ENCODE measurements around the gene CAMK2B. TPM values are rescaled to one million over a fixed set of nuclear protein-coding genes. Genes with fewer than 3 reads are reported as not detected.

CAMK2B gene
- total and polyA plus RNA-seq, 8 donors, result 0.17 to 1.1 (median 0.53) TPM

GRCh38 chr7:44368885-44369284 is 43.5 kb upstream of the CAMK2B start:
- Histone ChIP-seq H3K36me3 (no peaks in the 10 kb centered on the region), H3K27me3 (peaks cover 0 to 13% of the 10 kb centered on the region in 2 donors), H3K4me1 (no peaks in the 10 kb centered on the region), H3K4me3 (no peak overlapping the region), H3K9me3 (no peaks in the 10 kb centered on the region), H3K27ac (no peak overlapping the region)
- DNase-seq (no peak), ATAC-seq (no peak)
- no peak for TF ChIP-seq CTCF (IDR thresholded peaks at IDR 0.05)
- intact Hi-C loops (cut with DNase I), result no loop called here

- no peak overlapping the region for H3K4me3 ChIP-seq
- H3K4me1 ChIP-seq, result no peaks in the 10 kb centered on the region
- DNase-seq (no peak), ATAC-seq (no peak)
- H3K36me3 ChIP-seq, result no peaks in the 10 kb centered on the region
- peaks cover 0 to 11% of the 10 kb centered on the region in 2 donors for H3K27me3 ChIP-seq
- H3K9me3 ChIP-seq, result no peaks in the 10 kb centered on the region
- intact Hi-C loops (cut with DNase I), result no loop called here
- TF ChIP-seq CTCF (IDR thresholded peaks at IDR 0.05), result no peak
- H3K27ac ChIP-seq, result no peak overlapping the region
Measured at GRCh38 chr7:44368455-44368854, 43.1 kb upstream of the CAMK2B start.

- intact Hi-C loops (cut with DNase I), result no loop called here
- no peak for ATAC-seq
- Histone ChIP-seq H3K36me3 (no peaks in the 10 kb centered on the region), H3K4me3 (no peak overlapping the region), H3K27me3 (peaks cover 0 to 12% of the 10 kb centered on the region in 2 donors), H3K9me3 (no peaks in the 10 kb centered on the region), H3K4me1 (no peaks in the 10 kb centered on the region), H3K27ac (no peak overlapping the region)
- DNase-seq, result no peak
- TF ChIP-seq CTCF (IDR thresholded peaks at IDR 0.05), result no peak
Measured at GRCh38 chr7:44367475-44368043, 42.2 kb upstream of the CAMK2B start.

- ATAC-seq, result no peak
- Histone ChIP-seq H3K27me3 (peaks cover 0 to 12% of the 10 kb centered on the region in 2 donors), H3K27ac (no peak overlapping the region), H3K9me3 (no peaks in the 10 kb centered on the region), H3K4me3 (no peak overlapping the region), H3K36me3 (no peaks in the 10 kb centered on the region), H3K4me1 (no peaks in the 10 kb centered on the region)
- TF ChIP-seq CTCF (IDR thresholded peaks at IDR 0.05), result no peak
- intact Hi-C loops (cut with DNase I), result no loop called here
- DNase-seq, result no peak
Measured at GRCh38 chr7:44366986-44367385, 41.6 kb upstream of the CAMK2B start.

- TF ChIP-seq CTCF (IDR thresholded peaks at IDR 0.05), result no peak
- Histone ChIP-seq H3K9me3 (peaks cover 0 to 5% of the 10 kb centered on the region in 2 donors), H3K27ac (no peak overlapping the region), H3K27me3 (peaks cover 0 to 10% of the 10 kb centered on the region in 2 donors), H3K4me1 (no peaks in the 10 kb centered on the region), H3K36me3 (no peaks in the 10 kb centered on the region), H3K4me3 (no peak overlapping the region)
- no peak for ATAC-seq
- no peak for DNase-seq
- intact Hi-C loops (cut with DNase I), result no loop called here
Measured at GRCh38 chr7:44353668-44354067, 28.3 kb upstream of the CAMK2B start.

All from left lung (tissue), 10 donors.